ENCODE results near the gene S100A2.

The S100A2 gene

DNA sequence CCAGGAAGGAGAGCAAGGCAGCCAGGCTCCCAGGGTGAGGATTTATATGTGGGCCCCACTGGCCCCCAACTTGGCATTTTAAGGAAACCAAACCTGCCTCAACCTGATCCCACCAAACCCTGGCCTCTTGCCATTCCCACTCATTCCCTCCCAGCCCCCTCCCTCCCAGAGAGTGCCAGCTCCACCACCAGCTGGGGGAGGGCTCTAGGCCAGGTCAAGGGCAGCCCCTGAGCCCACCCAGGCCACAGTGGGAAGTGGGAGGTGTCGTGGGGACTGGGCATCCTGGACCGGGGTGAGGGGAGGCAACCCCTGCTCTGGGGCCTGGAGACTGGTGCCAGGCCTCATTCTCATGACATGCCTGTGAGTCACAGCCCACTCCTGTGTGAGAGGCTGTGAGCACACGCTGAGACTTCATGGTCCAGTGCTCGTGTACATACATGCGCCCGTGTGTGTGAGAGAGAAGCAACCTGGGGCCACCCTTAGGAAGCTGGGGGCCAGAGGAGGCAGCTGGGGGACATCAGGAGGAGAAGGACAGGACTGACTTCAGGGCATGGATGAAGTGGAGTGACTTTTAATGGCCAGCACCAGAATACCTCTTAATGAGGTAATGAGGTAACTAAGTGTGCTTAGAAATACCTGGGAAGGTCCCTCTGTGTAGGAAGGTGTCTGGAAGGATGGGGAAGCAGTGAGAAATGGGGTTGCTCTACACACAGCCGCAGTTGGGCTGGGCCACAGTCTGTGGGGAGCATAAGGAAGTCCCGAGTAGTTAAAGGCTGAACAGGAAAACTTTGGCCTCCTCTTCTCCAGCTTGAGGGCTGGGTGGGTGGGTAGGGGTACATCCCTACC, at the start of gene S100A2:
Gene S100A2 (minus strand): TSS at position 316 of the 846 bp plus-strand sequence. CDS start 1,967 bp downstream, outside the sequence.
- DNase-seq (ENCODE audit: low read depth): peak; percentile 93

DNA sequence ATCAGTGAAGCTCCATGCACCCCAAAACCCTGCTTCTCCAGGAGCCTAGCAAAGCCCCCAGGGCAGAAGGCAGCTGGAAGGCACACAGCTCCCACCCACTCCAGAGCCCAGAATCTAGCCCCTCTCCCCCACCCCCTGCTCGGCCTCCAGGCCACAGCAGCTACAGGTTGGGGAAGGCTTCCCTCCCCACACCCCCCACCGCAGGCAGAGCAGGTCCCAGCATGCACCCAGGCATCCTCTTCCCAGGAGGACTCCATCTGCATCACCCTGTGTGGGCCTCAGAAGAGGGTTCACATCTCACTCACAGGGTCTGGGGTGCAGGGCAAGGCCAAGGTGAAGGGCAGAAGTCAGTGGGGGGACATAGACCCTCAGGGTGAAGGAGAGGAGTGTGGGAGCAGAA, 49.8 kb upstream of the S100A2 start:
- no peak for DNase-seq (ENCODE audit: low read depth)

DNA sequence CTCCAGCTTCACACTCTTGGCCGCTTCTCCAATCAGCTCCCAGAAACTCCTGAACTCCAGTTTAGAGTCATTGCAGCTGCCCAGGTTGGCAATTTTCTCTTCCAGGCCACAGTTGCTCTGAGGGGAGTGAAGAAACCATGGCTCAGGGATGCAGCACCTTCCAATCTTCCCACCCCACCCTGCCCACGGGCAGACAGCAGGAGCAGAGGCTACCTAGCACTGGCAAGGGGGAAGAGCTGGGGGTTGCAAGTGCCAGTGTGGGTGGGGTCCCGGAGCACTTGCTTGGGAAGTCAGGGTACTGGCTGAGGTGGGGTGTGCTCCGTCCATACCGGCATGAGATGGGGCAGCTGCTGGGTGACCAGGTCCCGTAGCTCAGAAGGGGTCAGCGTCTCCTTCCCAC, 49.3 kb upstream of the S100A2 start:
- no peak for DNase-seq (ENCODE audit: low read depth)

DNA sequence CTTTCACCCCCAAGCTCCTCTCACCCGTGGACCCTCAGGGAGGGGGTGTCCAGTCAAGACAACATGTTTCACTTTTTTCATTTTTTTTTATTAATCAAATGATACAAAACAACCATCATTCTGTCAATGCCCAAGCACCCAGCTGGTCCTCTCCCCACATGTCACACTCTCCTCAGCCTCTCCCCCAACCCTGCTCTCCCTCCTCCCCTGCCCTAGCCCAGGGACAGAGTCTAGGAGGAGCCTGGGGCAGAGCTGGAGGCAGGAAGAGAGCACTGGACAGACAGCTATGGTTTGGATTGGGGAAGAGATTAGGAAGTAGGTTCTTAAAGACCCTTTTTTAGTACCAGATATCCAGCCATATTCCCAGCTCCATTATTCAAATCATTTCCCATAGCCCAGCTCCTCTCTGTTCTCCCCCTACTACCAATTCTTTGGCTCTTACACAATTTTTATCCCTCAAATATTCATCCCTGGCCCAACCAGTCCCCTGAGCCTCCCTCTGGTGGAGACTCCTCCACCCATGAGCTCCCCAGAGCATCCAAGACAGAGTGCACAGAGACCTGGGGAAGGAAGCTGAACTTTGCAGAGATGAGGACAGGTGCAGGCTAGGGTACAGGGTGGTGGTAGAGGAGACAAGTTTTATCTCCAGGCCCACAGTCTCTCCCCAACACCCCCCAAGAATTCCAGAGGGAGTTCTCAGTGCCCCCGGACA, 48.7 kb upstream of the S100A2 start:
- no peak for DNase-seq (ENCODE audit: low read depth)

DNA sequence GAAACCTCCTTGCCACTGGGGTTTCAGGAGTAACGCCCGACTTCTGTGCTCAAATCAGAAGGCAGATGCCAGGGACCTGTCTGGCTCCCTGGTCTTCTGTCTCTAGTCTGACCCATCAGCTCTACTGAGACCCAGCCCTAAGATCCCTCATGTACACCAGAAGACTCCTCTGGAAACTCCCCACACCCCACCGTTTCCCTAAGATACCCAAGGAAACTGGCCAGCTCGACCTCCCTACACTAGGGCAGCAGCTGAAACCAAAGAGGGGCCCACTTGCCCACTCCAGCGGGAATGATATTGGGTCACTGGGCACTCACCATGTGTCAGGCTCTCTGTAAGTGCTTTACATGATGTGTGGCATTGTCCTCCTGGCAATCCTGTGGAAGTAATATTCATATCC, 47.8 kb upstream of the S100A2 start:
- DNase-seq (ENCODE audit: low read depth): no peak

DNA sequence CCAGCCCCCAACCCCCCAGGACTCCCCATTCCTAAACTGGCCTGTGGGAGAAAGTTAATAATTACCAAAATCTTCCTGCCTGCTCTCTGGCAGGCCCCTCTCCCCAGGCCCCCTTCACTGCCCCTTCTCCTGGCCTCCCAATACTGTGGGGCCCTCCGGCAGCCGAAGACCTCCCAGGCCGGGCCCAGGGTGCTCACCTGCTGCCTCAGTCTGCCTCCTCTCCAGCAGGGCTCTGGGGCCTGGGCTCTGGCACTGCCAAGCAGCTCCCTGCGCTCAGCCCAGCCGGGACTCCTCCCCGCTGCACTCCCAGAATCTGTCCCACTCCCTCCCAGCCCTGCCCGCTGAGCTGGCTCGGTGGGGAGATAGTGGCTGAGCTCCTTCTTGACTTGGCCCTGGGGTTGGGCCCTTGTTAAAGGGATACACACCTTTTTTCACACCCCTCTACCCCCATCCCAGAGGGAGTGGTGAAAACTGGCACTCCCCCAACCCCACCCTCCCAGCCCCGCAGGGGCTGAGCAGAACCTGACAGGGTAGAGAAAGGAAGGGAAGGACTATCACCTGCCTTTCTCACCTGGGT, 47.2 kb upstream of the S100A2 start, which contains the start of gene S100A16:
Gene S100A16 (minus strand): TSS at position 383 of the 577 bp plus-strand sequence. CDS start 4,986 bp downstream, outside the sequence.
- DNase-seq (ENCODE audit: low read depth): peak; percentile 65

DNA sequence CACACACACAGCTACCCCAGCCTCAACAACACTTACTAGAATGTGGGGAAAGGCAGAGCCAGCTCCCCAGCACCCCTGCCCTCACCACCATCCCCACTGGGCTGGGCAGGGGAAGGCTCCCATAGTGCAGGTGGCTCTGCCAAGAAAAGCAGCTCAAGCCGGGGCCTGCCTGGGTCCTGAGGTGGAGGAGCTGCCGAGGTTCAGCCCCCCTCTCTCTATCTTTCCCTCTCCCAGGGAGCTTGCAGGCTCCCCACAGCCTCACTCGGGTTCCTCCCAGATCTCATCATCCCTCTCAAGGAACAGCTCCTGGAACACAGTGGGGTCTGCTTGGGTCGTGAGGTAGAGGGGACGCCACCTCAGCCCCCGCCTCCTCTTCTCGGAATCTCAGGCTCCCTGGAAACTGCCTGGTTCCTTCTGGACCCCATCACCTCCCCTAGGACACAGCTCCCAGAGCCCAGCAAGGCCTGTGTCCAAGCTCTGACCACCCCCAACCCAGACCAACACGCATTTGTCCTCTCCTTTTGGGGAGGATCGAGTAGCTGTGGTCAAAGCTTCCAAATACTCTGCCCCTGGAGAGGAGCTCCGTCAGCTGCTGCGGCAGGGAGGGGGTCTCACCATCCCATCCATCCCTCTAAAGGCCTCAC, 46.6 kb upstream of the S100A2 start:
- DNase-seq (ENCODE audit: low read depth): no peak

DNA sequence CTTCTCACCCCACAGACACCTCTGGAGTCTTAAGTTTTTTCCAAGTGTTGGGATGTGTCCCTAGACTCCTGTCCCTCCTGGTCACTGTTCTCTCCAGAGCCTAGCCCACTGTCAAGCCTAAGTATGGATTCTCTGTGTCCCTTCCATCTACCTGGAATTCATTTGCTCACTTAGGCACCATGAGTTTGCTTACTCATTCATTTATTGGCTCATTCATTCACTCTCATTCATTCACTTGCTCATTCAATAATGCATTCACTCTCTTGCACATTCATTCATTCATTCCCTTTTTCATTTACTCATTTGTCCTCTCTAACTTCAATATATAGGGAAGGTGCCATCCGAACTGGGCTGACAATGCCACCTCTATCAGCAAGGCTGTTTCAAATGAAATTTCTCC, 45.7 kb upstream of the S100A2 start:
- no peak for DNase-seq (ENCODE audit: low read depth)

DNA sequence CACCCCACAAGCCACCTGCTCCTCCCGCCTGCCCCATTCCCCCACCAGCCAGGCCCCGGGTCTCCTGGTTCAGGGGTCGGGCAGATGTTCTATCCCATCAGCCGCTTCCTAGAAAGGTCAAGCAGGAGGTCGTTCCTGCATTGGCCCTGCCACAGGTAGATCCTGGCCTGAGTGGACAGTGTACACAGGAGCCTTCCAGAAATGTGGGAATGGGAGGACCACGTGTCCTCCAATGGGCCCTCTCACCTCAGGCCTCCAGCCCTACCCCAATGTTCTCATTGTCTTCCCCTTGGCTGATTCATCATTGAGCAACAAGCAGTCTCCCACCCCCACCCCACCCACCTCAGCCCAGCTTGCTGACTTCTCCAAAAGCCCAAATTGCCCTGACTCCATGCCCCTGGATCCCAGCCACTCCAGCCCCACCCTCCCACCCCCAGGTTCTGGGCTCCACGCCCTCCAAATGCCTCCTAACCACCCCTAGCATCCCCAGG, 45.2 kb upstream of the S100A2 start:
- DNase-seq (ENCODE audit: low read depth): peak; percentile 37

DNA sequence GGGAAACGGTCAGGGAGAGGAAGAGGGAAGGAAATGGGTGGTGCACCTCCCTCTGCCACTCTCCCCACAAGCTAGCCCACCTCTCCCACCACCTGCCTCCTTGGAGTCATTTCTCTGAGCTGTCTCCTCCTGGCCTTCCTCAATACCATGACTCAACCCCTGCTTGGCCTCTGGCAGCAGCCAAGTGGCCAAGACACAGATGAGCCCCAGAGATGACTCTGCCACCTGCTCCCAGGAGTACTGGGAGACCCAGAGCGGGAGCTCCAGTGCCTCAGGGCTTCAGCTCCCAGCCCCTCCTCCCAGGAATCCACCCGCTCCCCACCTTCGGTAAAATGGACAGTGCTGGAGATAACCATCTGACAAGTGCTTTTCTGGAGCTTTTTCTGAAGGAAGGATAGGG, 44.7 kb upstream of the S100A2 start:
- DNase-seq (ENCODE audit: low read depth): no peak

DNA sequence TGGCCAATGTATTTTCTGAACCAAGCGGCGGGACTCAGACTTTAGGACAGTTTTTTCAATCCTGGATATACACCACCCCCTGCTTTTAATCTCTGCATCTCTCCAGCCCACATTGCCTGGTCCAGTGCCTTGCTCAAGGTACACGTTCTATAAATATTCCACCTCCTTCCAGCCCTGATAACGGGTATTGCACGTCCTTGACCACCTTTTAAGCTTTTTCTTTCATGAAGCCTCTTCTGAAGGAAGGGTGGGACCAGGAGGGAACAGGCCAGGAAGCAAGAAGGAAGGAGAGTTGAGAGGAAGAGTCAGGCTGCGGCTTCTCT, 43.9 kb upstream of the S100A2 start:
- no peak for DNase-seq (ENCODE audit: low read depth)

DNA sequence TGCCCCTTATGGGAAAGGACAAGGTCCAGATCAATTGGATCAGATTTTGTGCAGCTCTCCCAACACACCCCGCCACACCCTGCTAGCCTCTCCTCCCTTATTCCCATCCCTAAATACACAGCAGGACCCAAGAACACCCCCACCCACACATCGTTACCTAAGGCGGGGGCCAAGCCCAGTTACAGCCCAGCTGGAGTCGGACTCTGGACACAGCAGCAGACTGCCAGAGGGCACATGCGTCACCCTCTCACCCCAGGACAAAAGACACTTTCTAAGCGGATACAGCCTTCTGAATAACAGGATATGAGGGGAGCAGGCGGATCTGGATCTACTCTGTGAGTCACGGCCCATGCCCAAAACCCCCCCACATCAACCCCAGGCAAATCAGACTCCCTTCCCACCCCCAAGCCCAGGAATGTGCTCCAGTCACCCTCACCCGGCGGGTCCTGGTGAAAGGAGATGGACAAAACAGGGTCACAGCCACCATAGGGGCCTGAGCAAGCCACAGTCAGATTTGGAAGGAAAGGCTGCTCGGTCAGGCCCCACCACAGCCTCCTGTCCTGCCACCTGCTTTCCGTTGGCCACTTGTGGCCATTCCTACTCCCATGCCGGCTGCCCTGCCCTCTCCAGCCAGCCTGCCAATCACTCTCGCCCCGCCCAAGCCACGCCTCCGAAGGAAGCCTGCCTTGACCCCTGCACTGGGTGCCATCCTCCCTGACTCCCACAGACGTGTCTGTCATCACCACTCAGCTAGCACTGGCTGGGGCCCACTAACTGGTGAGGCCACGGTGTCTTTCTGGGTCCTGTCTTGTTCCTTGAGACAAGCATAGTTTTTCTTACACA, 43.3 kb upstream of the S100A2 start:
- peak; percentile 89 for DNase-seq (ENCODE audit: low read depth)

DNA sequence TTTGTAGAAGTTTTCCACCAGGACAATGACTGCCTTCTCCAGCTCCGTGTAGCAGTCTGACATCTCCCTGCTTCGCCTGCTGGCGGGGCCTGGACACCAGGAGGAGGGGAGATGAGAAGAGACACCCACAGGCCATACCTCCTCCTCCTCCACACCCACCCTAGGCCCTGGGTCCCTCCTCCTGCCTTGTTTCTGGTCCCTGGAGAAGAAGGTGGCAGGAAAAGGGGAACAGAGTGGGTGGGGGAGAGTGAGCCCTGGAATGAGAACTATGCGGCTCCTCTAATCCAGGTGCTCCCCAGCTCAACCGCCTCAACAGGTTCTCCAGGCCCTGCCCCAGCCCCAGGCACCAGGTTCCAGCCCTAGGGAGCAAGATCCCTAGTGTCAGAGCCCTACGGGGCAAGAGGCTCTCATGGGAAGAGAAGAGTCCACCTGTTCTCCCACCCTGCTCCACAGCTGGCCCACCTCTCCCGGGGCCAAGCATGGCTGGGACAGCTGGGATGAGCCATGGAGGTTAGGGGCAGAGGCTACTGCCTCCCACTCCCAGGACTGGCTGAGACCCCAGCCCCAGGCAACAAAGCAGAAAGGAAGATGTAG, 42.5 kb upstream of the S100A2 start:
- DNase-seq (ENCODE audit: low read depth): no peak

DNA sequence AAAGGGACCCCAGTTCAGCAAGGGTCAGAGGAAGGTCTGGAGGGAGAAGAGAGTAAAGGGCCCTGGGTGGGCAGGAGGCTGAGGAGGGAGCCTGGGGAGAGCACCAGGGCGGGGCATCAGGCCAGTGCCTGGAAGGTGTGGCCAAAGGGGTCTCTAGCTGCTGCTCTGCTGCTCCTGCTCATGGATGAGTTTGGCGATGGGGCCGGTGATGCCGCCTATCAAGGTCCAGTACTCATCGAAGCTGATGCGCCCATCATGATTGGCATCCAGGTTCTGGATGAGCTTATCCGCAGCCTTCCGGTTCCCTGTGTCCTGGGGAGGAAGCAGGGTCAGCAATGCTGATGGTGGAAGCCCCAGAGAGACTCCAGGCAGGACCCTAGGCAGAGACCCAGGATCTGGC, 41.7 kb upstream of the S100A2 start:
- DNase-seq (ENCODE audit: low read depth): no peak

DNA sequence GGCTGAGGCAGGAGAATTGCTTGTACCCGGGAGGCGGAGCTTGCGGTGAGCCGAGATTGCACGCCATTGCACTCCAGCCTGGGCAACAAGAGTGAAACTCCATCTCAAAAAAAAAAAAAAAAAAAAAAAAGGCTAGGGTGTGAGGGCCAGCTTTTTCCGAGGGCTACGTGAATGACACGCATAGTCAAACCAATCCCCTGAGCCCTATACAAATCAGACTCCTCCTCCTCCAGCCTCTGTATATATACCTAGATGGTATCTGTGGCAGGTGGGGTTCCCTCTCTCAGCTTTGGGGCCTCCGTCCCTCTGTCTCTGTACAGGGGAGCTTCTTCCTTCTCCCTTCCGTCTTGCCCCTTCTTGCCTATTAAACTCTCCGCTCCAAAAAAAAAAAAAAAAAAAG, 40.5 kb upstream of the S100A2 start:
- DNase-seq (ENCODE audit: low read depth): no peak

DNA sequence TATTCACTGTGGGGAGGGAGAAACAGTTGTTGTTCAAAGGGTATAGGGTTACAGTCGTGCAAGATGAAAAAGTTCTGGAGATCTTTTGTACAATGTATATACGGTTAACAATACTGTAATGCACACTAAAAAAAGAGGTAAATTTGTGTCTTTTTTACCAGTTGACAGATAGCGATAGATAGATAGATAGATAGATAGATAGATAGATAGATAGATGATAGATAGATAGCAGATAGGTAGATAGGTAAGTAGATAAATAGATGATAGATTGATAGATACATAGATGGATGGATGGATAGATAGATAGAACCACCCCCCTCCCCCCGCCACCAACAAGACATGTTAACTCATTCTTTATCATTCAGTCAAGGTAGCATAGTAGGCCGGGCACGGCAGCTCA, 37.1 kb upstream of the S100A2 start:
- no peak for DNase-seq (ENCODE audit: low read depth)

DNA sequence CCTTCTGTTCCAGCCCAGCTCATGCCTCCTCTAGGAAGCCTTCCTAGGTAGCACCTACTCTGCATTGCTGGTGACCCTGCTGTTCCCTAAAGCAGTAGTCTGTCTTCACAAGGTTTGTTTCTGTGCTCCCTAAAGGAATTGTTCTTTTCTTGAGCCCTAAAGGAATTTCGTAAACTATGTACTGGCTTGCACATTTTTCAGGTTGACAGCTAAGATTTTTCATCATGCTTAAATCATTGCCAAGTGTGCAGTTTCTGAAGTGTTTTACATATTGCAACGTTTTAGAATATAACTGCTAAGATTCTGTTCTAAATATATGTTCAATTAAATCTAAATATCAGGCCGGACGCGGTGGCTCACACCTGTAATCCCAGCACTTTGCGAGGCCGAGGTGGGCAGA, 34.2 kb upstream of the S100A2 start:
- DNase-seq (ENCODE audit: low read depth): peak; percentile 58

DNA sequence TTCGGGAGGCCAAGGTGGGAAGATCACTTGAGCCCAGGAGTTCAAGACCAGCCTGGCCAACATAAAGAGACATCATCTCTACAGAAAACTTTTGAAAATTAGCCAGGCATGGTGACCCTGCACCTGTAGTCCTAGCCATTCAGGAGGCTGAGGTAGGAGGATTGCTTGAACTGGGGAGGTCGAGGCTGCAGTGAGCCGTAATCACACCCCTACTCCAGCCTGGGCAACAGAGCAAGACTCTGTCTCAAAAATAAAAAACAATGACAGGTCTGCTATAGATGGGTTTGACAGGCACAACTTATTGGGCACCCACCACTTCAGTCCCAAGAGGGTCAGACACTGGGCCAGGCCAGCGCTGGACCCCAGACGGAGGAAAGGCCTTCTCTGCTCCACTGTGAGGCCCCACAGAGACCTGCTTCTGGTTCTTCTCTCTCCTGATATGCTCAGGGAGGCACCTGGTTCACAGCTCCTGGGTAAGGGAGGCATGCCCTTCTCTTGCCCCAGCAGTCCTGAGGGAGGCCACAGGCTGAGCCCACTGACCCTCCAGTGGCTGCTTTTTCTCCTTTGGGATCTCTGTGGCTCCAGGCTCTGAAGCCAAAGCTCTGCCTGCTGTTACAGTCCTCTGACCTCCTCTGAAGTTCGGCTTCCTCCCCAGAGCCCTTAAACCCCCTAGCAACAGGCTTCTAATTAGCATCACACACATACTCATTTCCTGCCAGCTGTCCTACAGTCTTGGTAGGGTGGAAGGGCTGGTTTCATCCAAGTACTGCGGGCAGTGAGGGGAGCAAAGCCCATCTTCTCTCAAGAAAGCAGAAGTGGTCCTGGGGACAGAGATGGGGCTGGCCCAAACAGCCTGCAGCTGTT, 32.9 kb upstream of the S100A2 start:
- no peak for DNase-seq (ENCODE audit: low read depth)

DNA sequence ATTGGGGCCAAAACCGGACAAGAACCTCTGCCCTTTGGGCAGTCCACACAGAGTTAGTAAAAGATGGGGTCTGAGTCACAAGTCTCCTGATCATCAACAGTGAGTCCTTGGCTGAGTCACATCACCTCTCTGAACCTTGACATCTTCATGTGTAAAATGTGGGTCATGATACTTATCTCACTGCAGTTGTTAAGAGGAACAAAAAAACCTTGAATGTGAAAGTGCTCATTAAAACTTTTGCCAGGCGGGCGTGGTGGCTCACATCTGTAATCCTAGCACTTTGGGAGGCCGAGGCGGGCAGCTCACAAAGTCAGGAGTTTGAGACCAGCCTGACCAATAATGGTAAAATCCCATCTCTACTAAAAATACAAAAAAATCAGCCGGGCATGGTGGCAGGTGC, 31.6 kb upstream of the S100A2 start:
- DNase-seq (ENCODE audit: low read depth): peak; percentile 79

DNA sequence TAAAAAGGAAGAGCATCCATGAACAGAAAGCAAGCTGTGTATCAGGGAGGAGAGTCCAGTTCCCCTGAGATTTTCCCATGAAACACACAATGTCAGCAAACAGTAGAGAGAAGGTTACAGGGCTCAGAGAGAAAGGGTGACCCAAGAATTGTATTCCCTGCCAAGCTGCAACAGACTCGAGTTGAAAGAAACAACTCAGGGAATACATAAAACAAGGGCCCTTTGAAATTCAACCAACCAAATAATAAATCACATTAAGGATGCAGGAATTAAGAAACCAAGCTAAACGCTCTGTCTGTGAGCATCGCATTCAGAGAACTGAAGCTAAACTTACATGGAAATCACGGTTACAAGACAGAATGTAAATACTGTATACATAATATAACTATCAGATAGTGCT, 27.1 kb upstream of the S100A2 start:
- no peak for DNase-seq (ENCODE audit: low read depth)
